A549 treated with Mapracorat at 1 μM for 4 hours (cell line): ENCODE results near the gene EVI5. TPM values are rescaled to one million over a fixed set of nuclear protein-coding genes. Genes with fewer than 3 reads are reported as not detected.

Experiments
- total RNA-seq: library from RNA; stranded (reverse); fragments of 200-300 nt; extraction: Qiagen RNA extraction; gene quantifications from 5 replicates; pipeline ENCODE4 v1.2.3, GENCODE V29; 2022

The EVI5 gene
- 4.7 to 8.7 TPM (median 6.3 TPM) in 5 replicates for total RNA-seq

GRCh38 chr1:92784639-92785500 lies at the start of gene EVI5:
Gene EVI5, minus strand, starts transcription at chr1:92785108. Its CDS starts 48,562 bp downstream, at chr1:92736546.

DNA sequence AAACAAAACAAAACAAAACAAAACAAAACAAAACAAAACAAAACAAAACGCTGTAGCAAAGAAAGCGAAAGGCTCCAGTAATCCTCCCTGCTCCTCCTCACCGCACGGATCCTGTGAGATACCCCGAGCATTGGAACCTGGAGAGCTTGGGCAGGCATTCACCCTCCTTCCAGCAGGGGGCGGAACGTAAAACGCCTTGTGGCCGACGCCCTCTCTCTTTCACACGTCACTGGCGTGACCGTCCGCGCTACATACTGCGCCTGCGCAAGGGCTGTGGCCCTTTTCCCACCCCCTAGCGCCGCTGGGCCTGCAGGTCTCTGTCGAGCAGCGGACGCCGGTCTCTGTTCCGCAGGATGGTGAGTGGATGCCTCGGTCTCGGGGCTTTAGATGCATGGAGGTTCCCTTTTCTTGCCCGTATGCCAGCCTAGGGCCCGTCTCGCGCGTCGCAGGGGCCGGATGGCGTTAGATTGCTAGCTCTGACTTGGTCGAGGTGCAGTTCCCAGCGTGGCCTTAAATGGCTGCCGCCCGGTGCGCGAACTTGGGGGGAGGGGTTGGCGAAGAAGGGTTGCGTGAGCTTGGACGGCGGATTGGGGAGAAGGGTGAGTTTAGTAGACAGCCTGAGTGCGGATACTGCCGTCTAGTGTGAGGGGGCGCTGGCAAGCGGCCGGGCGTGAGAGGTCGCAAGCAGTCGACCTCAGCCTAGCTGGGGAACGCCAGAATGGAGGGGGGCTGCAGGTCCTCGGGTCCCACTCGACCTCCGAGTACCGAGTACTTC lies 47.0 kb upstream of the EVI5 start, which contains the start of gene RPL5:
Gene RPL5 (plus strand): TSS at position 279 of the 775 bp plus-strand sequence. CDS start 75 bp downstream, at position 354.

GRCh38 chr1:92486251-92487077 lies 298.4 kb downstream of the EVI5 start, which contains the start of gene GFI1:
Gene GFI1, minus strand, starts transcription at chr1:92486925. Its CDS starts 3,438 bp downstream, at chr1:92483487.

Other genes starting within 250 kb of the EVI5 start
- 1,114 to 1,258 TPM (median 1,145 TPM) in 5 replicates for gene RPL5, start 46.9 kb upstream of the EVI5 start, total RNA-seq
- gene DIPK1A, start 176.4 kb upstream of the EVI5 start, total RNA-seq: 7.4 to 9.2 TPM (median 8.4 TPM) in 5 replicates